GM19372 (cell line): ENCODE results near the gene CDHR2.
"Not testable (repeated sequence)": the region's sequence is repeated elsewhere in the genome, so short reads cannot be mapped to it uniquely, and the experiment has no call there.

Experiments
- ATAC-seq: cut with Tn5 transposase; IDR thresholded peaks from one replicate; pipeline ENCODE4 v1.9.1; 2021; ENCODE audit warnings: mild to moderate bottlenecking, low read depth, moderate library complexity; ENCODE audit not compliant: unreplicated experiment

CDHR2 gene

DNA sequence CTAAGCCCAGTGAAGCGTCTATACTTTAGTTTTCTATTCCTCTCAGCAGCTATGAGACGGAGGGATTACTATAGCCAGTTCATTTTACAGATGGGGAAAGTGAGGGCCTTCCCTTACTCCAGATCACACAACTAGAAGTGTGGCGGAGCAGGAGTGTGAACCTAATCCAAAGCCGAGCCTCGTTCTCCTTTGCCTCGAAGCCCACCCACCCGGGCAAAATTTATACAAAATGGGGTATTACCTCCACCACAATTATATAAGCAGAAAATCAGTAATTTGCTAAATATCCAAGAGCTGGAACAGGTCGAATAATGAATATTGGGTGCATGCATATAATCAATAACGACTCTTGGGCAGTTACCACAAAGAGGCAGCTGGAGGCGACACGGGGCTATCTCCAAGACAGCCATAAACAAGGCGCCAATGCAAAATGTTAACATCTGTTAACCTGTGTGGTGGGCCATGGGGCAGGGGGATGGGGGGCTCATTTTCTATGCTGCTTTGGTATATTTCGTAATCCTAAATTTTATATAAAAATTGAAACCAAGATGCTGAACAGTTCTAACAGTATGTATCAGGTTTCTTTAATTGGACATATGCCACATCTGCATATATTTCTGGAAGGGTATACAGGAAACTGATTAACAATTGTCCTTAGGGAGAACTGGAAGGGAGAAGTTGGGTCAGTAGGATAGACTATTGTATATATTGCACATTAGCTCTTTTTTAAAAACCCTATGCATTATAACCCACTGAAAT lies 10.7 kb upstream of the CDHR2 start:
- ATAC-seq = no peak

GRCh38 chr5:176538989-176539384 lies 10.2 kb upstream of the CDHR2 start:
- no peak for ATAC-seq

GRCh38 chr5:176540476-176540899 lies 8.7 kb upstream of the CDHR2 start:
- ATAC-seq = no peak

DNA sequence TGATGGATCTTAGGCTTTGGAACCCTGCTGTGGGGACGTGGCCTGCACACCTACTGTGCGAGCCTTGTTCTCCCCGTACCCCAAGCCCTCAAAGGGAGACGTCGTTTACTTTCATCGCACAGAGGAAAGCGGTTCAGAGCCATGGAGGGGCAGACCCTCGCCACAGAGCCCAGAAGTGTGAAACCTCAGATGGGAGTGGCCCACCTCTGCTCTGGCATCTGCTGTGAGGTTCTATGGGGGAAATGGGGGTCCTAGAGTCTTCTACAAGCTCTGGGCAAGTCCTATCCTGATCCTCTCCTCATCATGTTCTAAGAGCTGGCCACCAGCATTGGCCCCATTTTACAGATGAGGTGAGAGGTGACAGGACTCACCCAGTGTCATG lies 8.2 kb upstream of the CDHR2 start:
- ATAC-seq = no peak

GRCh38 chr5:176541338-176542134 lies 7.6 kb upstream of the CDHR2 start:
- no peak for ATAC-seq

DNA sequence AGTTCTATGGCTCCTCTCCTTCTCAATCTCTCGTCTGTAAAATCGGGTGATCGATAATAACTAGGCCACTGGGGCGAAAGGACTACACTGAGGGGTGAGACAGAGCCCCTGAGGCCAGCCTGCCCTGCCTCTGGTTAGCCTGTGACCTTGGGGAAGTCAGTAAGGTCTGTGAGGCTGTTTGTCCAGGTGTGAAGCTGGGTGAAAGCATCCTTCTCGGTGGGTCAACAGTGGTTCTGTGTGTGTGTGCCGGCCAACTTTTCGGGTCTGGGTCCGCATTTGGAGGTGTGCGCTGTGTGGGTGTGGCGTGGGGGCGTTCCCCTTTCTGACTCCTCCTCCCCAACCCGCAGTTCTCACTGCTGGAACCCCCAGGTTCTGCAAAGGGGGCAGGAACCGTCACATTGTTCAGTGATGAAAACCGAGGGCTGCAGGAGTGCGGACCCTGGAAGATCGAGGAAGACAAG lies 7.0 kb upstream of the CDHR2 start:
- no peak for ATAC-seq

- peak; percentile 42 for ATAC-seq
These were observed 6.3 kb upstream of the CDHR2 start for GRCh38 chr5:176542596-176543427.

DNA sequence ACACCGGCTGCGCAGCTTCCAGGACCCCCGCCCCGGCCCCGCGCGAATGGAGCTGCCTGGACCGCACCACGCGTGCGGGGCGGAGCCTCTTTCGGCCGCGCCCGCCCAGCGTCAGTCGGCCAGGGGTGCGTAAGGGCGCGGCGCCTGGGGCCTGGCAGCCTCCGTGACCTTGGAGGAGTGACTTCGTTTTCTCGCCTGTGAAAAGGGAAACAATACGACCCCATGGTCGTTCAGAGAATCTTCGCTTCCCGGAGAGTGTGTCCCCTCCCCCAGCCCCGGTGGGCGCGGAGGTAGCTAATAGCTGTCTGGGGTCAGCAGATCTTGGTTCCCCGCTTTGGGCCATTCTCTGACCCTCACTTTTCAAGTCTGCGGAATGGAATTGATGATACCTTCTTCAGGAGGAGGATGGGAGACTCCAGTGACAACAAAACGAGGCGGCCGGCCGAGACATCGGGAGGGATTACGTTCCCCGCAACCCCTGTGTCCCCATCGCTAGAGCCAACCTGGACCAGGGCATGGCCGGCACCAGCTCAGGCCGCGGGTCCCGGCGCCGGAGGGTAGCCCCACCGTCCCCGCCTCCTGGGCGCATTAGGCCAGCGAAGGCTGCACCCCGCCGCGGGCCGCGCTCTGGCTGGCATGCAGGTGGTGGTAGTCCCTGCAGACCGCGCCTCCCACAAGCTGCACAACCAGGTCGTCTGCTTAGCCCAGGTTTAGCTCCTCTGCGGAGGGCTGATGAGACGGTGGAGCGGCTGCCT lies 5.5 kb upstream of the CDHR2 start:
- peak; percentile 66 for ATAC-seq

GRCh38 chr5:176545388-176545736 lies 3.8 kb upstream of the CDHR2 start:
- no peak for ATAC-seq

- ATAC-seq = no peak
These were observed 3.2 kb upstream of the CDHR2 start for GRCh38 chr5:176545737-176546509.

GRCh38 chr5:176547802-176548201 lies 1.3 kb upstream of the CDHR2 start:
- ATAC-seq = no peak

GRCh38 chr5:176549871-176550270 lies 729 bp downstream of the CDHR2 start:
- ATAC-seq = no peak

DNA sequence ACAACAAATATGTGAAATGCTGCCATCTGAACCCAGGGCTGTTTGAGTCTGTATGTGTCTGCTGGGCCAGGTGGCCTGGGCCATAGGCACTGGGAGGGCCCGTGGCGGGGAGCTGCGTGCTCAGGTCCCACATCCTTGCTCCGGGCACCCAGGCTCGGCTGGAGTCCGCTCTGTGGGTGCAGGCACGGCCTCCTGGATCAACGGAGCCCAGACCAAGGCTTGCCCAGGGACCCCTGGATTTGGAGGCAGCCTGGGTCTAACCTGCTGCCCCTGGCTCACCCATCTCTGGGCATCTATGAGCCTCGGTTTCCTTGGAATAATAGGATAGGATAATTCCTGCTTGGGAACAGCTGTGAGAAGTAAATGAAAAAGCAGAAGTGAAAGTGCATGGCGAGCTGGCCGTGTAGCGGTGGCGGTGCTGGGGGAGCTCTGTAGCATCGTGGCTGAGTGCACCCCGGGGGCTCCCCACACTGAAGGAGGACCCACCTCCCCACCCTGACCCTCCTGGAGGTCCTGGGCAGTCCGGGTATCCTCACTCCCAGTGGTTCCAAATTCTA lies 1.2 kb downstream of the CDHR2 start:
- ATAC-seq = no peak

DNA sequence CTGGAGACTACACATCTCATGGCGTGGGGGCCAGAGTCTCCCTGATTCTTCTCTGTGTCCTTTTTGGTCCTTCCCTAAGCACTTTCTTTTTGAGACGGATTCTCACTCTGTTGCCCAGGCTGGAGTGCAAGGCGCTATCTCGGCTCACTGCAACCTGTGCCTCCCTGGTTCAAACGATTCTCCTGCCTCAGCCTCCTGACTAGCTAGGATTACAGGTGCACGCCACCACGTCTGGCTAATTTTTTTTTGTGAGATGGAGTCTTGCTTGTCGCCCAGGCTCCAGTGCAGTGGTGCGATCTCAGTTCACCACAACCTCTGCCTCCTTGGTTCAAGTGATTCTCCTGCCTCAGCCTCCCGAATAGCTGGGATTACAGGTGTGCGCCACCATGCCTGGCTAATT lies 1.8 kb downstream of the CDHR2 start:
- ATAC-seq = not testable (repeated sequence)

GRCh38 chr5:176552332-176552869 lies 3.3 kb downstream of the CDHR2 start:
- ATAC-seq = no peak

GRCh38 chr5:176553260-176554085 lies 4.3 kb downstream of the CDHR2 start:
- no peak for ATAC-seq

GRCh38 chr5:176557846-176558245 lies 8.7 kb downstream of the CDHR2 start:
- ATAC-seq = no peak

DNA sequence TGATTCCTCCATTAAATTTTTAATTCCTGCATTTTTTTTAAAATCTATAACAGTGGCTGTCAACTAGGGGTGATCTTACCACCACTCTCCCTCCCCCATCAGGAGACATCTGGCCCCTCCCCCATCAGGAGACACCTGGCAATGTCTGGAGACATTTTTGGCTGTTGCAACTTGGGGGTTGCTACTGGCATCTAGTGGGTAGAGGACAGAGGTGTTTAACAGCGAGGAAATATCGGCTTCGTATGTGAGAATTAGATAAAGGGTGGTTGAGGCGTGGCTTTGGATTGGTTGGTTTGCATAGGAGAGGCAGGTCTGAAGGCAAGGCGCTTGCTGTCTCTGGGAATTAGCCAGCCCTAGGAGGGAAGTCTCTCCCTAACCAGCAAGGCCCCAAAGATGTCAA lies 10.5 kb downstream of the CDHR2 start:
- ATAC-seq = no peak
